ENCODE data around the gene NAA25.
"Not testable (repeated sequence)": the region's sequence is repeated elsewhere in the genome, so short reads cannot be mapped to it uniquely, and the experiment has no call there.

Gene NAA25

GRCh38 chr12:112007945-112008344 is 100.6 kb downstream of the NAA25 start:
- DNase-seq: no peak

- DNase-seq: no peak
Measured at GRCh38 chr12:112005419-112006395, 102.9 kb downstream of the NAA25 start.

- no peak for DNase-seq
Measured at GRCh38 chr12:112004041-112004440, 104.5 kb downstream of the NAA25 start.

GRCh38 chr12:112001576-112001975 is 107.0 kb downstream of the NAA25 start:
- no peak for DNase-seq

- no peak for DNase-seq
Measured at GRCh38 chr12:112000820-112001219, 107.8 kb downstream of the NAA25 start.

- not testable (repeated sequence) for DNase-seq
Measured at GRCh38 chr12:111999129-111999528, 109.5 kb downstream of the NAA25 start.

GRCh38 chr12:111998015-111998414 is 110.6 kb downstream of the NAA25 start:
- no peak for DNase-seq

- no peak for DNase-seq
Measured at GRCh38 chr12:111997300-111997699, 111.3 kb downstream of the NAA25 start.

- DNase-seq: no peak
Measured at GRCh38 chr12:111995782-111996480, 112.7 kb downstream of the NAA25 start.

- not testable (repeated sequence) for DNase-seq
Measured at GRCh38 chr12:111994211-111995111, 114.1 kb downstream of the NAA25 start.

- DNase-seq: no peak
Measured at GRCh38 chr12:111993292-111994150, 115.1 kb downstream of the NAA25 start.

- no peak for DNase-seq
Measured at GRCh38 chr12:111992464-111992863, 116.1 kb downstream of the NAA25 start.

- no peak for DNase-seq
Measured at GRCh38 chr12:111991946-111992345, 116.6 kb downstream of the NAA25 start.

- DNase-seq: no peak
Measured at GRCh38 chr12:111991535-111991934, 117.0 kb downstream of the NAA25 start.

GRCh38 chr12:111984820-111985219 is 123.8 kb downstream of the NAA25 start:
- DNase-seq: no peak

- no peak for DNase-seq
Measured at GRCh38 chr12:111981987-111982386, 126.6 kb downstream of the NAA25 start.

GRCh38 chr12:111980598-111980997 is 128.0 kb downstream of the NAA25 start:
- no peak for DNase-seq

GRCh38 chr12:111978545-111978944 is 130.0 kb downstream of the NAA25 start:
- no peak for DNase-seq

GRCh38 chr12:111976860-111977259 is 131.7 kb downstream of the NAA25 start:
- DNase-seq: no peak
